Common myeloid progenitor, CD34-positive (primary cell): ENCODE data around the gene ZFHX3.

Source experiments
- CTCF ChIA-PET: fragments of 350-600 bp; sonication (Branson Sonifier 250); formaldehyde crosslinking; loops from one replicate; lab custom pipeline; 2021; ENCODE audit warnings: antibody characterized with exemption; lab: Charles Lee
- POLR2A ChIA-PET: fragments of 350-600 bp; sonication (Branson Sonifier 250); formaldehyde crosslinking; loops from one replicate; lab custom pipeline; 2021; ENCODE audit warnings: antibody characterized with exemption; lab: Charles Lee
- DNase-seq, 3 donors: peaks; one replicate each; pipeline versions ENCODE4 v3.0.0 to v3.0.0-alpha.2; 2013
- H3K27ac ChIP-seq, 2 experiments: 1 replicate in 1 of 2; 2 replicates in 1 of 2; pipeline ENCODE4 v1.7.0; 2013; ENCODE audit warnings: inconsistent platforms in 2 of 2, low read length in 2 of 2, mild to moderate bottlenecking in 2 of 2, low read depth in 1 of 2, moderate library complexity in 1 of 2; ENCODE audit not compliant: severe bottlenecking in 2 of 2, insufficient read depth in 1 of 2, poor library complexity in 1 of 2
- H3K27me3 ChIP-seq, 5 experiments: replicated peaks in 2 of 5; 1 replicate in 3 of 5; 2 replicates in 2 of 5; pipeline versions ENCODE4 v1.6.1 to v1.7.0; 2013; ENCODE audit warnings: low read length in 4 of 5, mild to moderate bottlenecking in 2 of 5, moderate library complexity in 2 of 5, inconsistent platforms in 1 of 5; ENCODE audit not compliant: insufficient read depth in 5 of 5, control insufficient read depth in 4 of 5
- H3K36me3 ChIP-seq, 4 experiments: 1 replicate in 2 of 4; 2 replicates in 2 of 4; pipeline versions ENCODE4 v1.6.1 to v1.7.0; 2013; ENCODE audit warnings: low read length in 3 of 4, control low read depth in 1 of 4, mild to moderate bottlenecking in 1 of 4; ENCODE audit not compliant: control insufficient read depth in 4 of 4, insufficient read depth in 4 of 4
- H3K4me1 ChIP-seq, 4 experiments: 1 replicate in 3 of 4; 2 replicates in 1 of 4; pipeline versions ENCODE4 v1.6.1 to v1.7.1; 2013; ENCODE audit warnings: low read length in 3 of 4, mild to moderate bottlenecking in 3 of 4, control low read depth in 1 of 4, inconsistent platforms in 1 of 4, moderate library complexity in 1 of 4; ENCODE audit not compliant: control insufficient read depth in 4 of 4, insufficient read depth in 4 of 4; ENCODE audit errors: control extremely low read depth in 1 of 4
- H3K4me3 ChIP-seq, 7 experiments: 1 replicate in 4 of 7; 2 replicates in 3 of 7; pipeline versions ENCODE4 v1.5.1 to v1.7.0; 2013; ENCODE audit warnings: mild to moderate bottlenecking in 7 of 7, low read length in 6 of 7, moderate library complexity in 6 of 7, inconsistent platforms in 2 of 7, low read depth in 2 of 7, control low read depth in 1 of 7; ENCODE audit not compliant: insufficient read depth in 4 of 7, control insufficient read depth in 1 of 7; ENCODE audit errors: extremely low read depth in 1 of 7
- H3K9me3 ChIP-seq, 5 experiments: 1 replicate in 4 of 5; 2 replicates in 1 of 5; pipeline versions ENCODE4 v1.6.1 to v1.7.1; 2013; ENCODE audit warnings: low read length in 4 of 5, mild to moderate bottlenecking in 2 of 5, inconsistent platforms in 1 of 5, low read depth in 1 of 5, moderate library complexity in 1 of 5; ENCODE audit not compliant: control insufficient read depth in 4 of 5, insufficient read depth in 2 of 5; ENCODE audit errors: control extremely low read depth in 1 of 5
- WGBS: methylation state at CpG from one replicate; pipeline ENCODE4 v1.1.5; 2013; ENCODE audit not compliant: insufficient coverage; 5-methylcytosine and 5-hydroxymethylcytosine counted together

The ZFHX3 gene

GRCh38 chr16:72898216-72898825, 149.6 kb downstream of the ZFHX3 start:
- Histone ChIP-seq H3K4me3 (no peak overlapping the region), H3K36me3 (peaks cover 0 to 1% (median 0%) of the 10 kb centered on the region in 4 experiments), H3K9me3 (no peaks in the 10 kb centered on the region), H3K4me1 (no peaks in the 10 kb centered on the region), H3K27me3 (no peaks in the 10 kb centered on the region), H3K27ac (no peak overlapping the region)
- ChIA-PET POLR2A (no interaction called here), CTCF (interaction anchor here (1.7 kb wide), 1 partner anchor 16 kb away, joined by 3 read pairs; no protein-coding TSS in a partner anchor)
- DNase-seq = no peak
- 100% methylated on average over 4 of the region's 8 CpGs for WGBS

GRCh38 chr16:72897707-72898106, 150.2 kb downstream of the ZFHX3 start:
- Histone ChIP-seq H3K27me3 (no peaks in the 10 kb centered on the region), H3K9me3 (no peaks in the 10 kb centered on the region), H3K27ac (no peak overlapping the region), H3K36me3 (no peaks in the 10 kb centered on the region), H3K4me1 (no peaks in the 10 kb centered on the region), H3K4me3 (no peak overlapping the region)
- 100% methylated on average over 5 of the region's 6 CpGs for WGBS
- POLR2A ChIA-PET = no interaction called here
- CTCF ChIA-PET = interaction anchor here (1.7 kb wide), 1 partner anchor 17 kb away, joined by 3 read pairs; no protein-coding TSS in a partner anchor
- no peak for DNase-seq

GRCh38 chr16:72896485-72897118, 151.3 kb downstream of the ZFHX3 start:
- Histone ChIP-seq H3K4me3 (no peak overlapping the region), H3K9me3 (no peaks in the 10 kb centered on the region), H3K36me3 (no peaks in the 10 kb centered on the region), H3K4me1 (peaks cover 0 to under 1% (median 0%) of the 10 kb centered on the region in 4 experiments), H3K27me3 (no peaks in the 10 kb centered on the region), H3K27ac (no peak overlapping the region)
- CTCF ChIA-PET = no interaction called here
- POLR2A ChIA-PET = no interaction called here
- WGBS = 96% methylated on average over 12 of the region's 12 CpGs
- no peak for DNase-seq

GRCh38 chr16:72895951-72896350, 152.0 kb downstream of the ZFHX3 start:
- H3K27me3 ChIP-seq = no peaks in the 10 kb centered on the region
- peaks cover 0 to 2% (median 0%) of the 10 kb centered on the region in 4 experiments for H3K36me3 ChIP-seq
- WGBS = 97% methylated on average over 11 of the region's 11 CpGs
- H3K9me3 ChIP-seq = no peaks in the 10 kb centered on the region
- ChIA-PET POLR2A (no interaction called here), CTCF (no interaction called here)
- H3K4me3 ChIP-seq = no peak overlapping the region
- no peak for DNase-seq
- H3K27ac ChIP-seq = no peak overlapping the region
- peaks cover 0 to 2% (median 0%) of the 10 kb centered on the region in 4 experiments for H3K4me1 ChIP-seq

- ChIA-PET CTCF (interaction anchor here (0.9 to 1.4 kb wide), 2 partner anchors 15 to 62 kb away, joined by 3 read pairs; no protein-coding TSS in a partner anchor), POLR2A (no interaction called here)
- Histone ChIP-seq H3K4me3 (no peak overlapping the region), H3K4me1 (peaks cover 0 to 2% (median 0%) of the 10 kb centered on the region in 4 experiments), H3K27ac (no peak overlapping the region), H3K27me3 (no peaks in the 10 kb centered on the region), H3K9me3 (peaks cover 0 to 9% (median 6%) of the 10 kb centered on the region in 5 experiments), H3K36me3 (peaks cover 0 to 5% (median 2%) of the 10 kb centered on the region in 4 experiments)
- DNase-seq = no peak
- over 99% methylated on average over 12 of the region's 18 CpGs for WGBS
Measured at GRCh38 chr16:72894293-72895151, 153.4 kb downstream of the ZFHX3 start.

GRCh38 chr16:72891291-72892227, 156.4 kb downstream of the ZFHX3 start:
- no peak for DNase-seq
- ChIA-PET CTCF (interaction anchor here (0.7 to 1.7 kb wide), 5 partner anchors 8 to 35 kb away, joined by 3 to 6 read pairs (median 3); no protein-coding TSS in a partner anchor), POLR2A (no interaction called here)
- Histone ChIP-seq H3K36me3 (peaks cover 0 to 23% (median 11%) of the 10 kb centered on the region in 4 experiments), H3K27me3 (no peaks in the 10 kb centered on the region), H3K4me3 (no peak overlapping the region), H3K9me3 (peaks cover 0 to 9% (median 6%) of the 10 kb centered on the region in 5 experiments), H3K4me1 (peaks cover 0 to 2% (median 0%) of the 10 kb centered on the region in 4 experiments), H3K27ac (no peak overlapping the region)
- WGBS = 89% methylated on average over 5 of the region's 9 CpGs
